ENCODE results near the gene CLCN4.

The CLCN4 gene

GRCh38 chrX:10198254-10198653 is 41.5 kb downstream of the CLCN4 start:
- no peak for DNase-seq

- DNase-seq, result no peak
These were observed 42.4 kb downstream of the CLCN4 start for GRCh38 chrX:10199212-10199611.

- DNase-seq, result no peak
These were observed 46.8 kb downstream of the CLCN4 start for GRCh38 chrX:10203617-10204016.

- no peak for DNase-seq
These were observed 49.5 kb downstream of the CLCN4 start for GRCh38 chrX:10206317-10206716.

GRCh38 chrX:10208281-10208856 is 51.6 kb downstream of the CLCN4 start:
- DNase-seq, result no peak

- DNase-seq, result no peak
These were observed 52.2 kb downstream of the CLCN4 start for GRCh38 chrX:10208953-10209352.

GRCh38 chrX:10212395-10212794 is 55.6 kb downstream of the CLCN4 start:
- no peak for DNase-seq

- no peak for DNase-seq
These were observed 56.9 kb downstream of the CLCN4 start for GRCh38 chrX:10213716-10214115.

GRCh38 chrX:10216208-10216607 is 59.4 kb downstream of the CLCN4 start:
- no peak for DNase-seq

- no peak for DNase-seq
These were observed 60.4 kb downstream of the CLCN4 start for GRCh38 chrX:10217198-10217597.

- DNase-seq, result no peak
These were observed 64.9 kb downstream of the CLCN4 start for GRCh38 chrX:10221651-10222050.

GRCh38 chrX:10223276-10223675 is 66.5 kb downstream of the CLCN4 start:
- DNase-seq, result no peak

- no peak for DNase-seq
These were observed 67.0 kb downstream of the CLCN4 start for GRCh38 chrX:10223781-10224180.

- no peak for DNase-seq
These were observed 73.4 kb downstream of the CLCN4 start for GRCh38 chrX:10230222-10230621.

GRCh38 chrX:10231461-10231860 is 74.7 kb downstream of the CLCN4 start:
- no peak for DNase-seq

- DNase-seq, result no peak
These were observed 76.4 kb downstream of the CLCN4 start for GRCh38 chrX:10233173-10233572.

- DNase-seq, result no peak
These were observed 76.9 kb downstream of the CLCN4 start for GRCh38 chrX:10233696-10234095.

GRCh38 chrX:10235851-10236250 is 79.1 kb downstream of the CLCN4 start:
- DNase-seq, result no peak

GRCh38 chrX:10237241-10237640 is 80.5 kb downstream of the CLCN4 start:
- no peak for DNase-seq

- DNase-seq, result no peak
These were observed 82.9 kb downstream of the CLCN4 start for GRCh38 chrX:10239611-10240064.

GRCh38 chrX:10240918-10241317 is 84.1 kb downstream of the CLCN4 start:
- DNase-seq, result no peak

- DNase-seq, result no peak
These were observed 85.3 kb downstream of the CLCN4 start for GRCh38 chrX:10242026-10242425.

- DNase-seq, result no peak
These were observed 86.3 kb downstream of the CLCN4 start for GRCh38 chrX:10243106-10243505.

GRCh38 chrX:10244915-10245622 is 88.3 kb downstream of the CLCN4 start:
- no peak for DNase-seq

- DNase-seq, result no peak
These were observed 89.1 kb downstream of the CLCN4 start for GRCh38 chrX:10245886-10246285.
